ENCODE measurements around the gene KDM1B.
A peak's percentile ranks its signal among the peaks of the same experiment; 100 is the strongest.

Gene KDM1B

DNA sequence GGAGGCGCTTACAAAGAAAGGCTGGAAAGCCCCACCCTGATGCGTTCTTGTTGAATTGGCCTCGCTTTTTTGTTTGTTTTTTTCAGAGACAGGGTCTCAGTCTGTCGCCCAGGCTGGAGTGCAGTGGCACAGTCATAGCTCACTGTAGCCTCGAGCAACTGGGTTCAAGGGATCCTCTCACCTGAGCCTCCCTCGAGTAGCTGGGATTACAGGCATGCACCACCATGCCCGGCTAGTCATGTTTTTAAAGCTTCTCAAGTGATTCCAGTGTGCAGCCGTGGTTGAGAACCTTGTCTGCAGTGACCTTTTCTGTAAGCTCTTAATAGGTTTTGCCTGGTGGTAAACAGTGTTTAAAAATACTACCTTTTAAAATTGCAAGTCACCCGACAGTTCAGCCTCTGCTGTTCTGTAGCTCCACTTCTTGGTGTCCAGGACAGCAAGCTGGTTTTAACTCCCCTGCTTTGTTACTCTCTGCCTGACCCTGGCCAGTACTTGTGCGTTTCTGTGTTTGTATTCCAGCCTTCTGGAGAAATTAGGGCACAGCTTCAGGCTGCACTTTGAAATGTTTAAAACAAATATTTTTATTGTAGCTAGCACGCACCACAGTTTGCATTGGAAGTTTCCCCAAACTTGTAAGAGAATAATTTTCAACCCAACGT is 54.4 kb downstream of the KDM1B start:
- Histone ChIP-seq H3K9me3 (ENCODE audit: severe bottlenecking) (no peaks in the 10 kb centered on the region), H3K27me3 (ENCODE audit: insufficient read depth, low read depth, severe bottlenecking) (no peaks in the 10 kb centered on the region), H3K4me3 (ENCODE audit: low read depth, low read length) (no peak overlapping the region), H3K27ac (peak overlapping the region; percentile 23), H3K36me3 (no peaks in the 10 kb centered on the region; the same call in 1 of the 2 replicates)
- peak; percentile 82 for DNase-seq
- TF ChIP-seq, protein P1, sequence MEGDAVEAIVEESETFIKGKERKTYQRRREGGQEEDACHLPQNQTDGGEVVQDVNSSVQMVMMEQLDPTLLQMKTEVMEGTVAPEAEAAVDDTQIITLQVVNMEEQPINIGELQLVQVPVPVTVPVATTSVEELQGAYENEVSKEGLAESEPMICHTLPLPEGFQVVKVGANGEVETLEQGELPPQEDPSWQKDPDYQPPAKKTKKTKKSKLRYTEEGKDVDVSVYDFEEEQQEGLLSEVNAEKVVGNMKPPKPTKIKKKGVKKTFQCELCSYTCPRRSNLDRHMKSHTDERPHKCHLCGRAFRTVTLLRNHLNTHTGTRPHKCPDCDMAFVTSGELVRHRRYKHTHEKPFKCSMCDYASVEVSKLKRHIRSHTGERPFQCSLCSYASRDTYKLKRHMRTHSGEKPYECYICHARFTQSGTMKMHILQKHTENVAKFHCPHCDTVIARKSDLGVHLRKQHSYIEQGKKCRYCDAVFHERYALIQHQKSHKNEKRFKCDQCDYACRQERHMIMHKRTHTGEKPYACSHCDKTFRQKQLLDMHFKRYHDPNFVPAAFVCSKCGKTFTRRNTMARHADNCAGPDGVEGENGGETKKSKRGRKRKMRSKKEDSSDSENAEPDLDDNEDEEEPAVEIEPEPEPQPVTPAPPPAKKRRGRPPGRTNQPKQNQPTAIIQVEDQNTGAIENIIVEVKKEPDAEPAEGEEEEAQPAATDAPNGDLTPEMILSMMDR (IDR thresholded peaks at IDR 0.05; ENCODE audit: low read depth, low read length), result no peak

DNA sequence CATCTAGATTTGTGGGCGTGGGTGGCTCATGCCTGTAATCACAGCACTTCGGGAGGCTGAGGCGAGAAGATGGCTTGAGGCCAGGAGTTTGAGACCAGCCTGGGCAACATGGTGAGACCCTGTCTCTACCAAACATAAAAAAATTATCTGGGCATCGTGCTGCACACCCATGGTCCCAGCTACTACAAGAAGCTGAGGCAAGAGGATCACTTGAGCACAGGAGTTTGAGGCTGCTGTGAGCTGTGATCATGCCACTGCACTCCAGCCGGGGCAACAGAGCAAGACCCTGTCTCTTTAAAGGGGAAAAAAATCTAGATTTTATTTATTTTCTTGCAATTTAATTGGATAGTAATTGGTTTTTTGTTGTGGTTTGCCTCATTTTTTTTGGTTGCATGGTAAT is 55.5 kb downstream of the KDM1B start:
- Histone ChIP-seq H3K27ac (no peak overlapping the region), H3K9me3 (ENCODE audit: severe bottlenecking) (no peaks in the 10 kb centered on the region), H3K36me3 (no peaks in the 10 kb centered on the region; the same call in 1 of the 2 replicates), H3K27me3 (ENCODE audit: insufficient read depth, low read depth, severe bottlenecking) (no peaks in the 10 kb centered on the region), H3K4me3 (ENCODE audit: low read depth, low read length) (no peak overlapping the region)
- no peak for DNase-seq
- TF ChIP-seq, protein P1 (IDR thresholded peaks at IDR 0.05; ENCODE audit: low read depth, low read length), result no peak

DNA sequence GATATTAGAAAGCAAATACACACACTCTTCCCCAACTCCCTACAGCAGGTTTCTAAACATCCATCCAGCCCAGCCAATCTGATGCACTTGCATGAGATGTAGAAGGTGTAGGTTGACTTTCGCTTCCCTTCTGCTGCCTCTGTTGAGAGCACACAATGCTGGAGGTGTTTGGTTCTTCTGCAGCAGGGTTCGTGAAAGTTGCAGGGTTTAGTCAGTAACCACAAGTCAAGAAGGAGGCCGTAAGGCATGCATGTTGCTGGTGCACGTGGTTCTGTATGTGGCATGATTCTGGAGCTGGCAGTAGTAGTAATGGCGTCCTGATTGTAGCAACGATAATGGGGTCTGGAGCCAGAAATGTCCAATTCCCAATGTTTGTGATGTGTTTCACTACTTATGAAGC is 56.1 kb downstream of the KDM1B start:
- Histone ChIP-seq H3K4me3 (ENCODE audit: low read depth, low read length) (no peak overlapping the region), H3K27me3 (ENCODE audit: insufficient read depth, low read depth, severe bottlenecking) (no peaks in the 10 kb centered on the region), H3K9me3 (ENCODE audit: severe bottlenecking) (no peaks in the 10 kb centered on the region), H3K27ac (no peak overlapping the region), H3K36me3 (no peaks in the 10 kb centered on the region; the same call in 1 of the 2 replicates)
- TF ChIP-seq, protein P1 (IDR thresholded peaks at IDR 0.05; ENCODE audit: low read depth, low read length), result no peak
- DNase-seq, result no peak

DNA sequence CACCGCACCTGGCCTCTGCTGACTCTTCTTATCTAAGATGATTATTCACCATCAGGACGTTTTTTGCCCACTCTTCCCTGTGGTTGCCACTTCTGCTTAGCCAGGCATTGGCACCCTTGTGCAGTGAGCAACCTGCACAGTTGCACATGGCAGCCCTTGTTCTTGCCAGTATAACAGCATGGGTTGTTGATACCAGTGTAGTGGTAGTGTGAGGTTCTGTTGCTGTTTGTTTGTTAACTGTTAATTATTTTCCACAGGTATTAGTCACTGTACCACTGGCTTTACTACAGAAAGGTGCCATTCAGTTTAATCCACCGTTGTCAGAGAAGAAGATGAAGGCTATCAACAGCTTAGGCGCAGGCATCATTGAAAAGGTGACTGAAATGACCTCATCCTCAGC is 57.0 kb downstream of the KDM1B start:
- Histone ChIP-seq H3K27ac (no peak overlapping the region), H3K4me3 (ENCODE audit: low read depth, low read length) (no peak overlapping the region), H3K27me3 (ENCODE audit: insufficient read depth, low read depth, severe bottlenecking) (no peaks in the 10 kb centered on the region), H3K9me3 (ENCODE audit: severe bottlenecking) (no peaks in the 10 kb centered on the region), H3K36me3 (no peaks in the 10 kb centered on the region; the same call in 1 of the 2 replicates)
- TF ChIP-seq, protein P1 (IDR thresholded peaks at IDR 0.05; ENCODE audit: low read depth, low read length), result no peak
- DNase-seq, result peak; percentile 38

DNA sequence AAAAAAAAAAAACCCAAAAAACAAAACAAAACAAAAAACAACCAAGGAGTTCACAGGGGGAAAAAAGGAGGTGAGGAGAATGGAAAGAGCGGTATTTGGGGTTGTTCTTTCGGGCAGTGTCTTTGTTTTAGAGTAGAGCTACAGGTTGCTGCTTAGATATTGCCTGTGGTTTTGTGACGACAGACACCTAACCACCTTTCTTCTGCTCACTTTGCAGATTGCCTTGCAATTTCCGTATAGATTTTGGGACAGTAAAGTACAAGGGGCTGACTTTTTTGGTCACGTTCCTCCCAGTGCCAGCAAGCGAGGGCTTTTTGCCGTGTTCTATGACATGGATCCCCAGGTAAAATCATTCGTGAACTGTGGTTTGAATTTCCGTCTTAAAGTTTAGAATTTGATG is 58.2 kb downstream of the KDM1B start:
- peaks cover 6% of the 10 kb centered on the region for H3K36me3 ChIP-seq
- H3K9me3 ChIP-seq (ENCODE audit: severe bottlenecking), result no peaks in the 10 kb centered on the region
- no peak for DNase-seq
- H3K27ac ChIP-seq, result no peak overlapping the region
- H3K4me3 ChIP-seq (ENCODE audit: low read depth, low read length), result no peak overlapping the region
- H3K27me3 ChIP-seq (ENCODE audit: insufficient read depth, low read depth, severe bottlenecking), result no peaks in the 10 kb centered on the region
- TF ChIP-seq, protein P1 (IDR thresholded peaks at IDR 0.05; ENCODE audit: low read depth, low read length), result no peak

DNA sequence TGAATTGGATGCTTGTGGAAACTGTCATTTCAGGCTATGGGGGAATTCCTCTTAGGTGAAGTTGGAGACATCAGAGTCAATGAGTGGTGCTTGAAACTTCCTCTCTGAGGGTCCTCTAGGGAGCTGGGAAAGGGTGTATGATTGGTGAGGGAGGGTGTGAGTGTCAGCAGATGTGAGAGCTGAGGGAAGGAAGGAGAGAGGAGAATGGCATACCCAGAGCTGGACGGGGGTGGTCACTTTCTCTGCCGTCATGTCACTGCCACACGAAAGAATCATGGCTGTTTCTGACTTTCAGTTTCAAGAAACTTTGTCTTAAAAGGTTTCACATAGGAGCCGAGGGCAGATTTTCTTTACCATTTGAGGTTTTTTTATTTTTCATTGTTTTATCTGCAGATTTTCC is 58.8 kb downstream of the KDM1B start:
- DNase-seq, result no peak
- no peaks in the 10 kb centered on the region for H3K27me3 ChIP-seq (ENCODE audit: insufficient read depth, low read depth, severe bottlenecking)
- no peaks in the 10 kb centered on the region for H3K9me3 ChIP-seq (ENCODE audit: severe bottlenecking)
- no peak overlapping the region for H3K4me3 ChIP-seq (ENCODE audit: low read depth, low read length)
- TF ChIP-seq, protein P1 (IDR thresholded peaks at IDR 0.05; ENCODE audit: low read depth, low read length), result no peak
- H3K27ac ChIP-seq, result no peak overlapping the region
- H3K36me3 ChIP-seq, result peaks cover 7% of the 10 kb centered on the region
